Common myeloid progenitor, CD34-positive (primary cell): ENCODE results near the gene PPP1R37.

Experiments used
- CTCF ChIA-PET: fragments of 350-600 bp; sonication (Branson Sonifier 250); formaldehyde crosslinking; loops from one replicate; lab custom pipeline; 2021; ENCODE audit warnings: antibody characterized with exemption; lab: Charles Lee
- POLR2A ChIA-PET: fragments of 350-600 bp; sonication (Branson Sonifier 250); formaldehyde crosslinking; loops from one replicate; lab custom pipeline; 2021; ENCODE audit warnings: antibody characterized with exemption; lab: Charles Lee
- DNase-seq, 3 donors: peaks; one replicate each; pipeline versions ENCODE4 v3.0.0 to v3.0.0-alpha.2; 2013
- H3K27ac ChIP-seq, 2 experiments: 1 replicate in 1 of 2; 2 replicates in 1 of 2; pipeline ENCODE4 v1.7.0; 2013; ENCODE audit warnings: inconsistent platforms in 2 of 2, low read length in 2 of 2, mild to moderate bottlenecking in 2 of 2, low read depth in 1 of 2, moderate library complexity in 1 of 2; ENCODE audit not compliant: severe bottlenecking in 2 of 2, insufficient read depth in 1 of 2, poor library complexity in 1 of 2
- H3K27me3 ChIP-seq, 5 experiments: replicated peaks in 2 of 5; 1 replicate in 3 of 5; 2 replicates in 2 of 5; pipeline versions ENCODE4 v1.6.1 to v1.7.0; 2013; ENCODE audit warnings: low read length in 4 of 5, mild to moderate bottlenecking in 2 of 5, moderate library complexity in 2 of 5, inconsistent platforms in 1 of 5; ENCODE audit not compliant: insufficient read depth in 5 of 5, control insufficient read depth in 4 of 5
- H3K36me3 ChIP-seq, 4 experiments: 1 replicate in 2 of 4; 2 replicates in 2 of 4; pipeline versions ENCODE4 v1.6.1 to v1.7.0; 2013; ENCODE audit warnings: low read length in 3 of 4, control low read depth in 1 of 4, mild to moderate bottlenecking in 1 of 4; ENCODE audit not compliant: control insufficient read depth in 4 of 4, insufficient read depth in 4 of 4
- H3K4me1 ChIP-seq, 4 experiments: 1 replicate in 3 of 4; 2 replicates in 1 of 4; pipeline versions ENCODE4 v1.6.1 to v1.7.1; 2013; ENCODE audit warnings: low read length in 3 of 4, mild to moderate bottlenecking in 3 of 4, control low read depth in 1 of 4, inconsistent platforms in 1 of 4, moderate library complexity in 1 of 4; ENCODE audit not compliant: control insufficient read depth in 4 of 4, insufficient read depth in 4 of 4; ENCODE audit errors: control extremely low read depth in 1 of 4
- H3K4me3 ChIP-seq, 7 experiments: 1 replicate in 4 of 7; 2 replicates in 3 of 7; pipeline versions ENCODE4 v1.5.1 to v1.7.0; 2013; ENCODE audit warnings: mild to moderate bottlenecking in 7 of 7, low read length in 6 of 7, moderate library complexity in 6 of 7, inconsistent platforms in 2 of 7, low read depth in 2 of 7, control low read depth in 1 of 7; ENCODE audit not compliant: insufficient read depth in 4 of 7, control insufficient read depth in 1 of 7; ENCODE audit errors: extremely low read depth in 1 of 7
- H3K9me3 ChIP-seq, 5 experiments: 1 replicate in 4 of 5; 2 replicates in 1 of 5; pipeline versions ENCODE4 v1.6.1 to v1.7.1; 2013; ENCODE audit warnings: low read length in 4 of 5, mild to moderate bottlenecking in 2 of 5, inconsistent platforms in 1 of 5, low read depth in 1 of 5, moderate library complexity in 1 of 5; ENCODE audit not compliant: control insufficient read depth in 4 of 5, insufficient read depth in 2 of 5; ENCODE audit errors: control extremely low read depth in 1 of 5
- WGBS: methylation state at CpG from one replicate; pipeline ENCODE4 v1.1.5; 2013; ENCODE audit not compliant: insufficient coverage; 5-methylcytosine and 5-hydroxymethylcytosine counted together

The PPP1R37 gene

GRCh38 chr19:45125975-45126493 lies 33.1 kb downstream of the PPP1R37 start:
- ChIA-PET POLR2A (no interaction called here), CTCF (interaction anchor here (0.7 to 3.8 kb wide), 22 partner anchors 9 to 80 kb away, joined by 3 to 32 read pairs (median 5); partner anchors contain the start of genes BLOC1S3, GEMIN7, PPP1R37 and TRAPPC6A)
- no peaks in the 10 kb centered on the region for H3K9me3 ChIP-seq
- peaks cover 0 to 25% (median 22%) of the 10 kb centered on the region in 4 experiments for H3K4me1 ChIP-seq
- no peak overlapping the region for H3K27ac ChIP-seq
- no peaks in the 10 kb centered on the region for H3K27me3 ChIP-seq
- peaks cover 0 to 9% (median under 1%) of the 10 kb centered on the region in 4 experiments for H3K36me3 ChIP-seq
- no peak overlapping the region for H3K4me3 ChIP-seq
- 55% methylated on average over 11 of the region's 12 CpGs for WGBS
- DNase-seq, result peak; percentile 59 to 79 (median 72)

- WGBS, result 94% methylated on average over 6 of the region's 7 CpGs
- H3K4me3 ChIP-seq, result no peak overlapping the region
- POLR2A ChIA-PET, result interaction anchor here (0.5 kb wide), 1 partner anchor 1680 kb away, joined by 3 read pairs; no protein-coding TSS in a partner anchor
These were observed 33.7 kb downstream of the PPP1R37 start for GRCh38 chr19:45126654-45127053.

GRCh38 chr19:45128146-45128545 lies 35.2 kb downstream of the PPP1R37 start:
- CTCF ChIA-PET, result interaction anchor here (1.0 to 1.3 kb wide), 2 partner anchors 31 to 126 kb away, joined by 3 read pairs; no protein-coding TSS in a partner anchor
- H3K27ac ChIP-seq, result no peak overlapping the region

More at GRCh38 chr19:45126654-45127053, 33.7 kb downstream of the PPP1R37 start:
- Histone ChIP-seq H3K36me3 (peaks cover 0 to 9% (median 1%) of the 10 kb centered on the region in 4 experiments), H3K27me3 (no peaks in the 10 kb centered on the region), H3K27ac (no peak overlapping the region), H3K4me1 (peaks cover 0 to 19% (median 16%) of the 10 kb centered on the region in 4 experiments), H3K9me3 (no peaks in the 10 kb centered on the region)
- CTCF ChIA-PET, result interaction anchor here (0.7 to 3.8 kb wide), 17 partner anchors 8 to 77 kb away, joined by 3 to 32 read pairs (median 5); partner anchors contain the start of genes GEMIN7 and PPP1R37
- no peak for DNase-seq

GRCh38 chr19:45128806-45129205 lies 35.8 kb downstream of the PPP1R37 start:
- Histone ChIP-seq H3K4me1 (peaks cover 0 to 9% (median 6%) of the 10 kb centered on the region in 4 experiments), H3K36me3 (peaks cover 0 to 4% (median 1%) of the 10 kb centered on the region in 4 experiments), H3K9me3 (no peaks in the 10 kb centered on the region), H3K27me3 (no peaks in the 10 kb centered on the region), H3K27ac (no peak overlapping the region), H3K4me3 (no peak overlapping the region)
- no peak for DNase-seq
- ChIA-PET POLR2A (no interaction called here), CTCF (interaction anchor here (1.0 to 1.3 kb wide), 2 partner anchors 31 to 125 kb away, joined by 3 read pairs; no protein-coding TSS in a partner anchor)
- WGBS, result 93% methylated on average over 4 of the region's 5 CpGs

More at GRCh38 chr19:45128146-45128545, 35.2 kb downstream of the PPP1R37 start:
- 86% methylated on average over 4 of the region's 5 CpGs for WGBS
- H3K36me3 ChIP-seq, result peaks cover 0 to 7% (median 2%) of the 10 kb centered on the region in 4 experiments
- POLR2A ChIA-PET, result no interaction called here
- DNase-seq, result no peak
- H3K9me3 ChIP-seq, result no peaks in the 10 kb centered on the region
- H3K4me3 ChIP-seq, result no peak overlapping the region
- peaks cover 0 to 9% (median 6%) of the 10 kb centered on the region in 4 experiments for H3K4me1 ChIP-seq
- H3K27me3 ChIP-seq, result no peaks in the 10 kb centered on the region

GRCh38 chr19:45130236-45130635 lies 37.3 kb downstream of the PPP1R37 start:
- DNase-seq, result no peak
- Histone ChIP-seq H3K4me1 (peaks cover 0 to 9% (median 6%) of the 10 kb centered on the region in 4 experiments), H3K36me3 (peaks cover 0 to 6% (median 2%) of the 10 kb centered on the region in 4 experiments), H3K27me3 (no peaks in the 10 kb centered on the region), H3K27ac (no peak overlapping the region), H3K4me3 (no peak overlapping the region), H3K9me3 (no peaks in the 10 kb centered on the region)
- WGBS, result 98% methylated on average over 11 of the region's 13 CpGs
- ChIA-PET CTCF (interaction anchor here (0.9 to 1.8 kb wide), 3 partner anchors 13 to 52 kb away, joined by 4 to 5 read pairs (median 4); no protein-coding TSS in a partner anchor), POLR2A (no interaction called here)

GRCh38 chr19:45130888-45131615 lies 38.1 kb downstream of the PPP1R37 start:
- Histone ChIP-seq H3K4me1 (peaks cover 0 to 4% (median 3%) of the 10 kb centered on the region in 4 experiments), H3K36me3 (peaks cover 0 to 8% (median 2%) of the 10 kb centered on the region in 4 experiments), H3K4me3 (no peak overlapping the region), H3K27ac (no peak overlapping the region), H3K9me3 (no peaks in the 10 kb centered on the region), H3K27me3 (no peaks in the 10 kb centered on the region)
- ChIA-PET POLR2A (interaction anchor here (0.5 kb wide), 1 partner anchor 198 kb away, joined by 3 read pairs; no protein-coding TSS in a partner anchor), CTCF (interaction anchor here (0.7 to 1.8 kb wide), 9 partner anchors 7 to 111 kb away, joined by 3 to 5 read pairs (median 4); no protein-coding TSS in a partner anchor)
- DNase-seq, result peak in 2 of 3 donors; percentile 24 to 26
- 94% methylated on average over 10 of the region's 13 CpGs for WGBS
